ENCODE results near the gene SH3RF3.
A peak's percentile ranks its signal among the peaks of the same experiment; 100 is the strongest.

The SH3RF3 gene

DNA sequence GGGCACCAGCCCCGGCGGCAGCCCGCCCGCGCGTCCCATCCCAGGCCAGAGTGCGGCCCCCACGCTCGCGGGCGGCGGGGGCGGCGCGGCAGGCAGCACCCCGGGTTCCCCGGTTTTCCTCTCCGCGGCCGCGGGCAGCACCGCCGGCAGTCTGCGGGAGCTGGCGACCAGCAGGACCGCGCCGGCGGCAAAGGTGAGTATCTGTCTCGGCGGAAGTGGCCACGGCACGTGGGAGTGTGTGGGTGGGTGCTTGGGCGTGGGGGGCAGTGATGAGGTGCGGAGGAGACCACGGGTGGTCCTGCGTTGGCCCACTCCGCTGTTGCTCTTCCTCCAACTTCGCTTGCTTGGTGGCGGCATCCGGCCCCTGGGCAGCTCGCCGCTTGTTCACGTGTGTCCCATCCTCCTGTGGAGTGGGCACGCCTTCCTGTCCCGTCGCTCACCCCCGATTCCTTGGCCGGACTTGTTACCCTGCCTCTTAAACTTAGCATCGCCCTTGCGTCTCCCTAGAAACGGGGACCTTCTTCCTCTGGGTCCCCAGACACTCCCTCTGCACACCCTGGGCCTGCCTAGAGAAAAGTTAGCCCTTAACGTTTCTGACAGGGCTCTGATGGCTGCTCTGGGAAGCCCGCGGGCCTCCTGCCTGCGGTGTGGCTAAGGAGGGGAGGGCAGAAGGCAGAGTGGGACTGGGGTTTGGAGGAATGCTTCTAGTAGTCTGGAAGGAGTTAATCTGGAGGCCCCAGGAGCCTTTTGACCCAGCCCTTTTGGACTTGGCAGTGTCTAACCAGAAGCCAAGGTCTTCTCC is 1.1 kb downstream of the SH3RF3 start:
- peak overlapping the region; percentile 68 for H2AK5ac ChIP-seq (ENCODE audit: low read depth, low read length)

DNA sequence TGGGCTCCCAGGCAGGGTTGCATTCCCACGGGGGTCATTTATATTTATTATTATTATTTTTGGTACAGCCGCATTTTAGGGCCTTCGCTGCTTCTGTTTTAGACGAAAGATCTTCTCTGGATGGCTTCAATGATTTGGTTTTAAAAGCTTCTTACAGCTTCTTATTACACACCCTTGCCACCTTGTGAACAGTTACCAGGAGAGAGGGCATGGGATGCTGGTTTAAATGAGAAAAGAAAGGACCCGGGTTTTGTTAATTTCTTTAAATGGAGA is 1.7 kb downstream of the SH3RF3 start:
- Histone ChIP-seq H2BK12ac (ENCODE audit: low read length) (no peak overlapping the region), H3K4me1 (ENCODE audit: control insufficient read depth in 2 of 2, insufficient read depth in 1 of 2, low read depth in 1 of 2, low read length in 2 of 2) (peaks cover 11 to 14% of the 10 kb centered on the region in 2 donors), H3K9me3 (replicated peaks in 1 of 2; ENCODE audit: control insufficient read depth in 2 of 2, insufficient read depth in 1 of 2, low read depth in 1 of 2, low read length in 2 of 2) (no peaks in the 10 kb centered on the region), H3K36me3 (replicated peaks in 1 of 2; ENCODE audit: control insufficient read depth in 2 of 2, insufficient read depth in 2 of 2, low read length in 2 of 2) (no peaks in the 10 kb centered on the region), H2BK120ac (ENCODE audit: low read depth, low read length) (no peak overlapping the region), H3K9ac (ENCODE audit: low read depth, low read length, poor library complexity) (no peak overlapping the region), H4K91ac (ENCODE audit: low read depth, low read length, poor library complexity) (no peak overlapping the region), H2AFZ (ENCODE audit: low read length) (no peak overlapping the region), H3K18ac (ENCODE audit: low read length) (no peak overlapping the region), H3K4ac (ENCODE audit: low read length) (no peak overlapping the region), H3K27me3 (ENCODE audit: control insufficient read depth in 3 of 3, insufficient read depth in 3 of 3, low read depth in 1 of 3, low read length in 3 of 3) (peaks cover 26 to 55% (median 47%) of the 10 kb centered on the region in 3 experiments), H3K23ac (ENCODE audit: low read depth, low read length, poor library complexity) (no peak overlapping the region), H3K27ac (replicated peaks; ENCODE audit: low read length) (no peak overlapping the region), H3K4me3 (ENCODE audit: low read length in 2 of 2) (no peak overlapping the region), H3K4me2 (ENCODE audit: insufficient read depth, low read length, poor library complexity, severe bottlenecking) (no peak overlapping the region), H3K79me1 (ENCODE audit: low read depth, low read length) (no peaks in the 10 kb centered on the region), H2BK15ac (ENCODE audit: low read length) (no peak overlapping the region), H3K14ac (ENCODE audit: low read length) (no peak overlapping the region), H2BK5ac (ENCODE audit: low read length) (no peak overlapping the region), H4K8ac (ENCODE audit: low read depth, low read length) (no peak overlapping the region), H2AK5ac (ENCODE audit: low read depth, low read length) (no peak overlapping the region)
- WGBS, 2 donors (ENCODE audit: extremely low coverage in 2 of 2, insufficient read length in 2 of 2, insufficient replicate concordance in 1 of 2) = no CpG with 5 or more reads among the region's 5 CpGs
- DNase-seq (ENCODE audit: low spot score) = no peak

More for the DNA sequence above, 1.1 kb downstream of the SH3RF3 start:
- no peaks in the 10 kb centered on the region for H3K36me3 ChIP-seq (replicated peaks in 1 of 2; ENCODE audit: control insufficient read depth in 2 of 2, insufficient read depth in 2 of 2, low read length in 2 of 2)
- H2BK5ac ChIP-seq (ENCODE audit: low read length) = no peak overlapping the region
- no peak overlapping the region for H2BK15ac ChIP-seq (ENCODE audit: low read length)
- H3K14ac ChIP-seq (ENCODE audit: low read length) = peak overlapping the region; percentile 50
- H3K4ac ChIP-seq (ENCODE audit: low read length) = no peak overlapping the region
- peak overlapping the region; percentile 95 for H2AFZ ChIP-seq (ENCODE audit: low read length)
- H4K8ac ChIP-seq (ENCODE audit: low read depth, low read length) = no peak overlapping the region
- H3K4me1 ChIP-seq (ENCODE audit: control insufficient read depth in 2 of 2, insufficient read depth in 1 of 2, low read depth in 1 of 2, low read length in 2 of 2) = peaks cover 8 to 10% of the 10 kb centered on the region in 2 donors
- H3K4me2 ChIP-seq (ENCODE audit: insufficient read depth, low read length, poor library complexity, severe bottlenecking) = peak overlapping the region; percentile 96
- peak overlapping the region; percentile 77 for H3K23ac ChIP-seq (ENCODE audit: low read depth, low read length, poor library complexity)
- no peaks in the 10 kb centered on the region for H3K79me1 ChIP-seq (ENCODE audit: low read depth, low read length)
- H3K4me3 ChIP-seq (ENCODE audit: low read length in 2 of 2) = peak overlapping the region; percentile 52 to 85
- no peak for DNase-seq (ENCODE audit: low spot score)
- no peak overlapping the region for H4K91ac ChIP-seq (ENCODE audit: low read depth, low read length, poor library complexity)
- no peak overlapping the region for H3K27ac ChIP-seq (replicated peaks; ENCODE audit: low read length)
- peaks cover 26 to 55% (median 45%) of the 10 kb centered on the region in 3 experiments for H3K27me3 ChIP-seq (ENCODE audit: control insufficient read depth in 3 of 3, insufficient read depth in 3 of 3, low read depth in 1 of 3, low read length in 3 of 3)
- no peaks in the 10 kb centered on the region for H3K9me3 ChIP-seq (replicated peaks in 1 of 2; ENCODE audit: control insufficient read depth in 2 of 2, insufficient read depth in 1 of 2, low read depth in 1 of 2, low read length in 2 of 2)
- peak overlapping the region; percentile 12 for H3K9ac ChIP-seq (ENCODE audit: low read depth, low read length, poor library complexity)
- H2BK120ac ChIP-seq (ENCODE audit: low read depth, low read length) = no peak overlapping the region
- no CpG with 5 or more reads among the region's 56 CpGs for WGBS, 2 donors (ENCODE audit: extremely low coverage in 2 of 2, insufficient read length in 2 of 2, insufficient replicate concordance in 1 of 2)
- H3K18ac ChIP-seq (ENCODE audit: low read length) = peak overlapping the region; percentile 81
- no peak overlapping the region for H2BK12ac ChIP-seq (ENCODE audit: low read length)

DNA sequence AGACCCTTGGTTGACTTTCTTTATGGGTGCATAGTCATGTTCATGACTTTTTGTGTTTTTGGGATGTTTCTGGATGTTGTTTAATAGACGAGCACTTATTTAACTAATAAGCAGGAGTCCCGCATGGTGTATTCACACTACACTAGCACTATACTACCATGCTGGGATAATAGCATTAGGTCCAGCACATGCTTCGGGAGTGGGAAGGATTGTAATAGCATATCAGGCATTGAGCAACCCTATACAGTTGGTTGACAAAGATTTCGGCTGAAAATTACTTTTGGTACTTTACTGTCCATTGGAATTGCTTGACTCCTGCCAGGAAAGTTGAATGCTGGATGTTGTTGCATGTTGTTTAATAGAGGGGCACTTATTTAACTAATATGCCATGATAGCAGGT is 2.8 kb downstream of the SH3RF3 start:
- Histone ChIP-seq H3K9me3 (replicated peaks in 1 of 2; ENCODE audit: control insufficient read depth in 2 of 2, insufficient read depth in 1 of 2, low read depth in 1 of 2, low read length in 2 of 2) (no peaks in the 10 kb centered on the region), H3K27ac (replicated peaks; ENCODE audit: low read length) (no peak overlapping the region), H3K9ac (ENCODE audit: low read depth, low read length, poor library complexity) (no peak overlapping the region), H4K91ac (ENCODE audit: low read depth, low read length, poor library complexity) (no peak overlapping the region), H2BK12ac (ENCODE audit: low read length) (no peak overlapping the region), H3K4me1 (ENCODE audit: control insufficient read depth in 2 of 2, insufficient read depth in 1 of 2, low read depth in 1 of 2, low read length in 2 of 2) (peaks cover 13 to 18% of the 10 kb centered on the region in 2 donors), H3K36me3 (replicated peaks in 1 of 2; ENCODE audit: control insufficient read depth in 2 of 2, insufficient read depth in 2 of 2, low read length in 2 of 2) (no peaks in the 10 kb centered on the region), H3K4me3 (ENCODE audit: low read length in 2 of 2) (no peak overlapping the region), H3K4me2 (ENCODE audit: insufficient read depth, low read length, poor library complexity, severe bottlenecking) (no peak overlapping the region), H2AK5ac (ENCODE audit: low read depth, low read length) (no peak overlapping the region), H2BK120ac (ENCODE audit: low read depth, low read length) (no peak overlapping the region), H2BK15ac (ENCODE audit: low read length) (no peak overlapping the region), H3K18ac (ENCODE audit: low read length) (no peak overlapping the region), H2AFZ (ENCODE audit: low read length) (no peak overlapping the region), H3K79me1 (ENCODE audit: low read depth, low read length) (no peaks in the 10 kb centered on the region), H4K8ac (ENCODE audit: low read depth, low read length) (no peak overlapping the region), H3K4ac (ENCODE audit: low read length) (no peak overlapping the region), H3K27me3 (ENCODE audit: control insufficient read depth in 3 of 3, insufficient read depth in 3 of 3, low read depth in 1 of 3, low read length in 3 of 3) (peaks cover 26 to 47% (median 46%) of the 10 kb centered on the region in 3 experiments), H2BK5ac (ENCODE audit: low read length) (no peak overlapping the region), H3K14ac (ENCODE audit: low read length) (no peak overlapping the region), H3K23ac (ENCODE audit: low read depth, low read length, poor library complexity) (no peak overlapping the region)
- no CpG with 5 or more reads among the region's 4 CpGs for WGBS, 2 donors (ENCODE audit: extremely low coverage in 2 of 2, insufficient read length in 2 of 2, insufficient replicate concordance in 1 of 2)
- DNase-seq (ENCODE audit: low spot score) = no peak

DNA sequence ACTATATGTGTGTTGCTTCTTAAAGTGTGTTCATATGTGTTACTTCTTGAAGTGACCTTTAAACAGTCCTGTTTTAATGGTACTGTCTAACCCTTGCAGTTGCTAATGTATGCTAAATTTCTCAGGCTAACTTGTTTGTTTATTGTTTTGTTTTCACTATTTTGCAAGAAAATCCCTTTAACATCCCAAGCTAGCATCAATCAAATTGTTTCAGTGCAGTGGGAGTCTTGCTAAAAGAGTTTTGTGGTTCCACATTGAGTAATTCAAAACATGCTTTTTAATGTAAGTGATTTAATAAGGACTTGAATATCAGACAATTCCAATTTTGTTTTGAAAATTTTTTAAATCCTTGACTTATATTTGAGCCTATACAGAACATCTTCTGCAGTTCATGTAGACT is 3.6 kb downstream of the SH3RF3 start:
- H3K9me3 ChIP-seq (replicated peaks in 1 of 2; ENCODE audit: control insufficient read depth in 2 of 2, insufficient read depth in 1 of 2, low read depth in 1 of 2, low read length in 2 of 2) = no peaks in the 10 kb centered on the region

More for the DNA sequence above, 3.6 kb downstream of the SH3RF3 start:
- no peak overlapping the region for H3K4ac ChIP-seq (ENCODE audit: low read length)
- H2BK12ac ChIP-seq (ENCODE audit: low read length) = no peak overlapping the region
- no peaks in the 10 kb centered on the region for H3K36me3 ChIP-seq (replicated peaks in 1 of 2; ENCODE audit: control insufficient read depth in 2 of 2, insufficient read depth in 2 of 2, low read length in 2 of 2)
- no peak overlapping the region for H3K9ac ChIP-seq (ENCODE audit: low read depth, low read length, poor library complexity)
- peaks cover 26 to 47% (median 46%) of the 10 kb centered on the region in 3 experiments for H3K27me3 ChIP-seq (ENCODE audit: control insufficient read depth in 3 of 3, insufficient read depth in 3 of 3, low read depth in 1 of 3, low read length in 3 of 3)
- no peak overlapping the region for H3K4me3 ChIP-seq (ENCODE audit: low read length in 2 of 2)
- no peak for DNase-seq (ENCODE audit: low spot score)
- H3K4me1 ChIP-seq (ENCODE audit: control insufficient read depth in 2 of 2, insufficient read depth in 1 of 2, low read depth in 1 of 2, low read length in 2 of 2) = peaks cover 14 to 18% of the 10 kb centered on the region in 2 donors
- H2BK5ac ChIP-seq (ENCODE audit: low read length) = no peak overlapping the region
- no peak overlapping the region for H3K4me2 ChIP-seq (ENCODE audit: insufficient read depth, low read length, poor library complexity, severe bottlenecking)
- no peak overlapping the region for H4K8ac ChIP-seq (ENCODE audit: low read depth, low read length)
- H2AK5ac ChIP-seq (ENCODE audit: low read depth, low read length) = no peak overlapping the region
- H3K23ac ChIP-seq (ENCODE audit: low read depth, low read length, poor library complexity) = no peak overlapping the region
- no peak overlapping the region for H4K91ac ChIP-seq (ENCODE audit: low read depth, low read length, poor library complexity)
- no peak overlapping the region for H3K18ac ChIP-seq (ENCODE audit: low read length)
- no peak overlapping the region for H2BK15ac ChIP-seq (ENCODE audit: low read length)
- no peak overlapping the region for H2AFZ ChIP-seq (ENCODE audit: low read length)
- H3K79me1 ChIP-seq (ENCODE audit: low read depth, low read length) = no peaks in the 10 kb centered on the region
- H3K14ac ChIP-seq (ENCODE audit: low read length) = no peak overlapping the region
- no peak overlapping the region for H2BK120ac ChIP-seq (ENCODE audit: low read depth, low read length)
- H3K27ac ChIP-seq (replicated peaks; ENCODE audit: low read length) = no peak overlapping the region
